ENCODE data around the gene POLRMT. TPM values are rescaled to one million over a fixed set of nuclear protein-coding genes. Genes with fewer than 3 reads are reported as not detected.

Gene POLRMT
- total and polyA plus RNA-seq, 12 donors = 26.3 to 371 (median 43.8) TPM

GRCh38 chr19:638906-639252, 5.5 kb upstream of the POLRMT start:
- WGBS, 4 donors = 60 to 83% (median 66%) methylated on average over 1 to 17 of the region's 17 CpGs
- Histone ChIP-seq H3K4me1 (replicated peaks in 1 of 2) (peaks cover 5 to 15% of the 10 kb centered on the region in 2 donors), H3K4me3 (peak overlapping the region in 1 of 4 donors; percentile 63), H3K36me3 (replicated peaks in 1 of 2) (no peaks in the 10 kb centered on the region), H3K27ac (no peak overlapping the region), H3K9me3 (replicated peaks in 1 of 3) (no peaks in the 10 kb centered on the region), H3K27me3 (no peaks in the 10 kb centered on the region)
- TF ChIP-seq POLR2A (IDR thresholded peaks at IDR 0.05) = no peak
- TF ChIP-seq, protein P1, sequence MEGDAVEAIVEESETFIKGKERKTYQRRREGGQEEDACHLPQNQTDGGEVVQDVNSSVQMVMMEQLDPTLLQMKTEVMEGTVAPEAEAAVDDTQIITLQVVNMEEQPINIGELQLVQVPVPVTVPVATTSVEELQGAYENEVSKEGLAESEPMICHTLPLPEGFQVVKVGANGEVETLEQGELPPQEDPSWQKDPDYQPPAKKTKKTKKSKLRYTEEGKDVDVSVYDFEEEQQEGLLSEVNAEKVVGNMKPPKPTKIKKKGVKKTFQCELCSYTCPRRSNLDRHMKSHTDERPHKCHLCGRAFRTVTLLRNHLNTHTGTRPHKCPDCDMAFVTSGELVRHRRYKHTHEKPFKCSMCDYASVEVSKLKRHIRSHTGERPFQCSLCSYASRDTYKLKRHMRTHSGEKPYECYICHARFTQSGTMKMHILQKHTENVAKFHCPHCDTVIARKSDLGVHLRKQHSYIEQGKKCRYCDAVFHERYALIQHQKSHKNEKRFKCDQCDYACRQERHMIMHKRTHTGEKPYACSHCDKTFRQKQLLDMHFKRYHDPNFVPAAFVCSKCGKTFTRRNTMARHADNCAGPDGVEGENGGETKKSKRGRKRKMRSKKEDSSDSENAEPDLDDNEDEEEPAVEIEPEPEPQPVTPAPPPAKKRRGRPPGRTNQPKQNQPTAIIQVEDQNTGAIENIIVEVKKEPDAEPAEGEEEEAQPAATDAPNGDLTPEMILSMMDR (IDR thresholded peaks at IDR 0.05) = no peak
- intact Hi-C loops (cut with DNase I) = no loop called here
- DNase-seq = no peak

DNA sequence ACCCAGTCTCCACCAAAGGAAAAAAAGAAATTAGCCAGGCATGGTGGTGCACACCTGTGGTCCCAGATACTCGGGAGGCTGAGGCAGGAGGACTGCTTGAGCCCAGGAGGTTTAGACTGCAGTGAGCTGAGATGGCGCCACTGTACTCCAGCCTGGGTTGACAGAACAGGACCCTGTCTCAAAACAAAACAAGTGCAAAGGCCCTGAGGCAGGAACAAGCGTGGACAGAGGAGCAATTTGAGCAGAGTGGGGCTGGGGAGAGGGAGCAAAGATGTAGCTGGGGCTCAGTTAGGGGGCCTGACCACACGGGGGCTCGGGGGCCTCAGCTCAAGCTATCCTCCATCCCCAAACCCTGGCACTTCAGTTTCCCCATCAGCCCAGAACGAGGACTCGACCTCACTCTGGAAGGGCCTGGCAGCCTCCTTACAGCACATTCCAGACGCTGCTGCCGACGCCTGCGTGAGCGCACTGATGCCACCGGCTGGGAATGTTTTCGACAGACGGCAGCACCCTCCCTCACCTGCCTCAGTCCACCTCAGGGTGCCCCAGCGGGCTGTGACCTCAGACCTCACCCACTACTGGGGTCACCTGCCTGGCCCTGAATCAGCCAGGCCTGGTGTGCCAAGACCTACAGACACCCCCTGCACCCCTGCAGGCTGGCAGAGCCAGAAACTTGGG, 1.8 kb upstream of the POLRMT start:
- no peak for TF ChIP-seq POLR2A (IDR thresholded peaks at IDR 0.05)
- TF ChIP-seq, protein P1 (IDR thresholded peaks at IDR 0.05) = no peak
- intact Hi-C loops (cut with DNase I) = no loop called here
- Histone ChIP-seq H3K27ac (no peak overlapping the region), H3K4me1 (replicated peaks in 1 of 2) (peaks cover 14 to 30% of the 10 kb centered on the region in 2 donors), H3K27me3 (no peaks in the 10 kb centered on the region), H3K36me3 (replicated peaks in 1 of 2) (no peaks in the 10 kb centered on the region), H3K4me3 (no peak overlapping the region), H3K9me3 (replicated peaks in 1 of 3) (no peaks in the 10 kb centered on the region)
- DNase-seq = no peak
- 87 to 94% (median 90%) methylated on average over 13 to 16 of the region's 16 CpGs for WGBS, 4 donors

- DNase-seq = no peak
These were observed 676 bp upstream of the POLRMT start for GRCh38 chr19:633786-634639.

More at GRCh38 chr19:633786-634639, 676 bp upstream of the POLRMT start:
- TF ChIP-seq, protein P1 (IDR thresholded peaks at IDR 0.05) = no peak
- no peak for TF ChIP-seq POLR2A (IDR thresholded peaks at IDR 0.05)
- H3K27me3 ChIP-seq = no peaks in the 10 kb centered on the region
- 20 to 30% (median 24%) methylated on average over 28 to 32 of the region's 32 CpGs for whole genome bisulfite sequencing, 4 donors
- peak overlapping the region in 4 of 5 donors; percentile 25 to 64 (median 51) for H3K27ac ChIP-seq
- intact Hi-C loops (cut with DNase I) = no loop called here
- H3K9me3 ChIP-seq (replicated peaks in 1 of 3) = no peaks in the 10 kb centered on the region
- H3K4me3 ChIP-seq = peak overlapping the region in 3 of 4 donors; percentile 22 to 90 (median 62)
- H3K4me1 ChIP-seq (replicated peaks in 1 of 2) = peaks cover 11 to 25% of the 10 kb centered on the region in 2 donors
- peaks cover 0 to 5% of the 10 kb centered on the region in 2 donors for H3K36me3 ChIP-seq (replicated peaks in 1 of 2)

All from adrenal gland (tissue), 12 donors.